IPS DF 6.9 (cell line): Measurements from ENCODE around the gene IQCN.
A peak's percentile ranks its signal among the peaks of the same experiment; 100 is the strongest.

Experiments used
- DNase-seq: peaks from one replicate; pipeline ENCODE4 v3.0.0-alpha.2; 2013; ENCODE audit warnings: low read depth, low spot score
- H3K27ac ChIP-seq: one replicate; pipeline ENCODE4 v1.5.1; 2013; ENCODE audit warnings: low read length, control low read depth
- H3K27me3 ChIP-seq: 2 replicates; pipeline ENCODE4 v1.6.1; 2013; ENCODE audit warnings: mild to moderate bottlenecking, low read length; ENCODE audit not compliant: control insufficient read depth, insufficient read depth
- H3K36me3 ChIP-seq: 2 replicates; pipeline ENCODE4 v1.6.1; 2013; ENCODE audit warnings: low read length; ENCODE audit not compliant: control insufficient read depth, insufficient read depth
- H3K4me1 ChIP-seq: 2 replicates; pipeline ENCODE4 v1.6.1; 2013; ENCODE audit warnings: low read length; ENCODE audit not compliant: control insufficient read depth, insufficient read depth
- H3K4me3 ChIP-seq: 2 replicates; pipeline ENCODE4 v1.5.1; 2013; ENCODE audit warnings: mild to moderate bottlenecking, low read length
- H3K9me3 ChIP-seq: 2 replicates; pipeline ENCODE4 v1.6.1; 2013; ENCODE audit warnings: low read length, inconsistent platforms; ENCODE audit not compliant: control insufficient read depth, insufficient read depth
- WGBS: extraction: QIAGEN DNeasy Blood & Tissue Kit; methylation state at CpG from one replicate; pipeline ENCODE4 v1.1.7; 2013; ENCODE audit warnings: mixed read lengths, missing lambda C conversion rate; ENCODE audit not compliant: insufficient read length, insufficient coverage; 5-methylcytosine and 5-hydroxymethylcytosine counted together

Gene IQCN

GRCh38 chr19:18253130-18253529 is 21.1 kb downstream of the IQCN start:
- H3K27ac ChIP-seq: no peak overlapping the region
- H3K4me3 ChIP-seq: no peak overlapping the region
- no peaks in the 10 kb centered on the region for H3K9me3 ChIP-seq
- no peaks in the 10 kb centered on the region; the same call in 1 of the 2 replicates for H3K36me3 ChIP-seq
- DNase-seq: no peak
- H3K27me3 ChIP-seq: no peaks in the 10 kb centered on the region
- no CpG with 5 or more reads among the region's 4 CpGs for WGBS
- peaks cover 6% of the 10 kb centered on the region for H3K4me1 ChIP-seq

GRCh38 chr19:18252370-18252717 is 21.9 kb downstream of the IQCN start:
- Histone ChIP-seq H3K36me3 (no peaks in the 10 kb centered on the region; the same call in 1 of the 2 replicates), H3K27ac (no peak overlapping the region), H3K4me1 (peaks cover 6% of the 10 kb centered on the region), H3K9me3 (no peaks in the 10 kb centered on the region), H3K27me3 (no peaks in the 10 kb centered on the region), H3K4me3 (no peak overlapping the region)
- no peak for DNase-seq
- WGBS: no CpG with 5 or more reads among the region's 7 CpGs

GRCh38 chr19:18251587-18252369 is 22.5 kb downstream of the IQCN start:
- Histone ChIP-seq H3K36me3 (no peaks in the 10 kb centered on the region), H3K4me3 (0 out of 2 replicates have a peak overlapping the region, but pooled peaks have one; percentile 16), H3K27ac (no peak overlapping the region), H3K27me3 (no peaks in the 10 kb centered on the region), H3K9me3 (no peaks in the 10 kb centered on the region), H3K4me1 (peaks cover 6% of the 10 kb centered on the region)
- DNase-seq: peak; percentile 81
- WGBS: no CpG with 5 or more reads among the region's 23 CpGs

- no peaks in the 10 kb centered on the region for H3K27me3 ChIP-seq
- no peak overlapping the region for H3K27ac ChIP-seq
- no peaks in the 10 kb centered on the region for H3K9me3 ChIP-seq
- H3K4me1 ChIP-seq: peaks cover 2% of the 10 kb centered on the region
- no peak for DNase-seq
- WGBS: no CpG with 5 or more reads among the region's 5 CpGs
- no peaks in the 10 kb centered on the region for H3K36me3 ChIP-seq
- H3K4me3 ChIP-seq: no peak overlapping the region
These were observed 24.4 kb downstream of the IQCN start for GRCh38 chr19:18249834-18250233.

GRCh38 chr19:18245297-18245696 is 29.0 kb downstream of the IQCN start:
- no peak for DNase-seq
- no peaks in the 10 kb centered on the region for H3K9me3 ChIP-seq
- H3K36me3 ChIP-seq: no peaks in the 10 kb centered on the region
- no peak overlapping the region for H3K27ac ChIP-seq
- no peaks in the 10 kb centered on the region; the same call in 1 of the 2 replicates for H3K4me1 ChIP-seq
- no CpG with 5 or more reads among the region's 7 CpGs for WGBS
- no peaks in the 10 kb centered on the region for H3K27me3 ChIP-seq
- H3K4me3 ChIP-seq: no peak overlapping the region

GRCh38 chr19:18239303-18239702 is 34.9 kb downstream of the IQCN start:
- no CpG with 5 or more reads among the region's 12 CpGs for WGBS

GRCh38 chr19:18234194-18234593 is 40.1 kb downstream of the IQCN start:
- Histone ChIP-seq H3K27me3 (no peaks in the 10 kb centered on the region), H3K4me3 (no peak overlapping the region), H3K36me3 (no peaks in the 10 kb centered on the region), H3K27ac (no peak overlapping the region), H3K4me1 (peaks cover 10% of the 10 kb centered on the region), H3K9me3 (no peaks in the 10 kb centered on the region)
- no peak for DNase-seq
- whole genome bisulfite sequencing: no CpG with 5 or more reads among the region's 6 CpGs

More at GRCh38 chr19:18239303-18239702, 34.9 kb downstream of the IQCN start:
- DNase-seq: no peak
- H3K4me3 ChIP-seq: no peak overlapping the region
- H3K36me3 ChIP-seq: no peaks in the 10 kb centered on the region
- H3K4me1 ChIP-seq: no peaks in the 10 kb centered on the region
- no peaks in the 10 kb centered on the region for H3K27me3 ChIP-seq
- H3K9me3 ChIP-seq: no peaks in the 10 kb centered on the region
- no peak overlapping the region for H3K27ac ChIP-seq

GRCh38 chr19:18233224-18233825 is 40.9 kb downstream of the IQCN start:
- H3K9me3 ChIP-seq: no peaks in the 10 kb centered on the region
- no peaks in the 10 kb centered on the region for H3K27me3 ChIP-seq
- H3K36me3 ChIP-seq: no peaks in the 10 kb centered on the region
- DNase-seq: no peak
- peaks cover 10% of the 10 kb centered on the region for H3K4me1 ChIP-seq
- peak overlapping the region; percentile 41; the same call in 1 of the 2 replicates for H3K4me3 ChIP-seq
- H3K27ac ChIP-seq: no peak overlapping the region
- no CpG with 5 or more reads among the region's 37 CpGs for WGBS

- H3K4me3 ChIP-seq: peak overlapping the region; percentile 41; the same call in 1 of the 2 replicates
- no peak for DNase-seq
- no peaks in the 10 kb centered on the region for H3K9me3 ChIP-seq
- no peaks in the 10 kb centered on the region for H3K27me3 ChIP-seq
- H3K27ac ChIP-seq: no peak overlapping the region
- peaks cover 10% of the 10 kb centered on the region for H3K4me1 ChIP-seq
- H3K36me3 ChIP-seq: no peaks in the 10 kb centered on the region
- WGBS: no CpG with 5 or more reads among the region's 46 CpGs
These were observed 41.6 kb downstream of the IQCN start for GRCh38 chr19:18232540-18233223.

GRCh38 chr19:18231775-18232174 is 42.5 kb downstream of the IQCN start:
- Histone ChIP-seq H3K4me3 (no peak overlapping the region), H3K36me3 (no peaks in the 10 kb centered on the region), H3K27ac (no peak overlapping the region), H3K9me3 (no peaks in the 10 kb centered on the region), H3K27me3 (no peaks in the 10 kb centered on the region), H3K4me1 (peaks cover 10% of the 10 kb centered on the region)
- no peak for DNase-seq
- WGBS: no CpG with 5 or more reads among the region's 4 CpGs
